Bronchial epithelial cell (primary cell): ENCODE data around the gene FAM120A. TPM values are rescaled to one million over a fixed set of nuclear protein-coding genes. Genes with fewer than 3 reads are reported as not detected.
A peak's percentile ranks its signal among the peaks of the same experiment; 100 is the strongest.

Source experiments
- DNase-seq: peaks from one replicate; pipeline ENCODE4 v3.0.0-alpha.2; 2010; ENCODE audit warnings: low read depth
- FAIRE-seq: peaks from 2 replicates; lab custom pipeline; 2011; peaks lifted over from hg19 to GRCh38; lab: Jason Lieb, UNC
- H3K27me3 ChIP-seq: 2 replicates; pipeline ENCODE4 v1.5.1; 2011; ENCODE audit warnings: low read length; ENCODE audit not compliant: control insufficient read depth, insufficient read depth
- H3K36me3 ChIP-seq: 2 replicates; pipeline ENCODE4 v1.5.1; 2011; ENCODE audit warnings: low read length; ENCODE audit not compliant: control insufficient read depth, insufficient read depth
- H3K4me3 ChIP-seq: 2 replicates; pipeline ENCODE4 v1.5.1; 2011; ENCODE audit warnings: mild to moderate bottlenecking, low read depth, low read length, control low read depth
- CTCF ChIP-seq: IDR thresholded peaks from 2 replicates; pipeline ENCODE4 v1.5.1; 2011; ENCODE audit warnings: mild to moderate bottlenecking, moderate library complexity, low read length, control low read depth, inconsistent platforms; ENCODE audit not compliant: insufficient read depth, severe bottlenecking
- total RNA-seq: library from RNA; depleted of rRNA; stranded (reverse); fragments of >200 nt; gene quantifications from 2 replicates; pipeline ENCODE4 v1.2.1, GENCODE V29; 2014

The FAM120A gene
- total RNA-seq, 1 donor from 2014 or later = 69.0 TPM

GRCh38 chr9:93417538-93417937 is 33.9 kb upstream of the FAM120A start:
- no peaks in the 10 kb centered on the region for H3K27me3 ChIP-seq
- H3K4me3 ChIP-seq = no peak overlapping the region
- DNase-seq (no peak), FAIRE-seq (no peak)
- TF ChIP-seq CTCF = no peak
- no peaks in the 10 kb centered on the region for H3K36me3 ChIP-seq

- no peak overlapping the region for H3K4me3 ChIP-seq
- H3K36me3 ChIP-seq = no peaks in the 10 kb centered on the region
- TF ChIP-seq CTCF = no peak
- FAIRE-seq = no peak
- no peak for DNase-seq
- no peaks in the 10 kb centered on the region for H3K27me3 ChIP-seq
Measured at GRCh38 chr9:93419023-93419422, 32.5 kb upstream of the FAM120A start.

GRCh38 chr9:93422977-93423616 is 28.4 kb upstream of the FAM120A start:
- no peaks in the 10 kb centered on the region for H3K27me3 ChIP-seq
- H3K36me3 ChIP-seq = no peaks in the 10 kb centered on the region
- no peak for DNase-seq
- no peak overlapping the region for H3K4me3 ChIP-seq
- FAIRE-seq = no peak
- TF ChIP-seq CTCF = no peak

- Histone ChIP-seq H3K4me3 (no peak overlapping the region), H3K27me3 (no peaks in the 10 kb centered on the region), H3K36me3 (no peaks in the 10 kb centered on the region)
- TF ChIP-seq CTCF = peak; percentile 32
- FAIRE-seq (peak; percentile 23), DNase-seq (no peak)
Measured at GRCh38 chr9:93427655-93428379, 23.7 kb upstream of the FAM120A start.

GRCh38 chr9:93431539-93432105 is 19.9 kb upstream of the FAM120A start:
- FAIRE-seq (no peak), DNase-seq (no peak)
- no peaks in the 10 kb centered on the region for H3K36me3 ChIP-seq
- TF ChIP-seq CTCF = no peak
- no peak overlapping the region for H3K4me3 ChIP-seq
- no peaks in the 10 kb centered on the region for H3K27me3 ChIP-seq
